HCT116 (cell line): ENCODE data around the gene TMEM53. TPM values are rescaled to one million over a fixed set of nuclear protein-coding genes. Genes with fewer than 3 reads are reported as not detected.

Experiments used
- ATAC-seq: fragments of 200-7000 bp; cut with Tn5 transposase; 2 replicates; pipeline ENCODE4 v1.9.1; 2020; ENCODE audit warnings: mild to moderate bottlenecking, moderate library complexity
- BruUV-seq: library from RNA; stranded (reverse); fragments of 400-500 nt; replicated peaks from 2 replicates; lab custom pipeline; 2021; lab: Mats Ljungman, UMichigan
- CTCF ChIA-PET: fragments of 300-600 bp; sonication (Branson Sonifier 250); formaldehyde crosslinking; loops from one replicate; lab custom pipeline; 2021; ENCODE audit warnings: antibody characterized with exemption; lab: Charles Lee
- POLR2A ChIA-PET: fragments of 300-600, 350-600 bp; sonication (Branson Sonifier 250); formaldehyde crosslinking; loops from one replicate; lab custom pipeline; 2021; ENCODE audit warnings: antibody characterized with exemption; lab: Charles Lee
- RAD21 ChIA-PET, 2 experiments: fragments of 300-600 bp; sonication (Branson Sonifier 250); formaldehyde crosslinking; loops; one replicate each; lab custom pipeline; 2023; ENCODE audit warnings: low total read pairs in 2 of 2; ENCODE audit not compliant: uncharacterized antibody in 2 of 2, unreplicated experiment in 2 of 2, low non-redundant PET in 1 of 2; lab: Charles Lee
- DNase-seq: peaks from one replicate; pipeline ENCODE4 v3.0.0-alpha.2; 2010; ENCODE audit warnings: low read depth, low spot score
- H2AFZ ChIP-seq: fragments of 200-600 bp; shearing (Covaris generic), sonication (generic); 2 replicates; pipeline ENCODE4 v1.6.1; 2017; ENCODE audit warnings: low read depth, mixed run types, mixed read lengths, antibody characterized with exemption, low read length; ENCODE audit not compliant: poor library complexity, severe bottlenecking
- H3K27ac ChIP-seq: 2 replicates; pipeline ENCODE4 v1.5.1; 2012; ENCODE audit warnings: low read depth, low read length
- H3K27me3 ChIP-seq: fragments of 200-600 bp; sonication (generic); 2 replicates; pipeline ENCODE4 v1.6.1; 2016; ENCODE audit warnings: mixed run types, low read length, mixed read lengths; ENCODE audit not compliant: insufficient read depth
- H3K36me3 ChIP-seq, 2 experiments: fragments of 200-500 bp in 1 of 2; fragments of 200-600 bp in 1 of 2; sonication (Bioruptor generic) in 1 of 2; sonication (generic) in 1 of 2; 2 replicates each; pipeline versions ENCODE4 v1.5.1 to v1.6.1; 2014 to 2016; ENCODE audit warnings: low read length in 2 of 2, inconsistent platforms in 1 of 2, mixed read lengths in 1 of 2, mixed run types in 1 of 2; ENCODE audit not compliant: insufficient read depth in 2 of 2, control insufficient read depth in 1 of 2
- H3K4me1 ChIP-seq, 2 experiments: fragments of 200-600 bp in 1 of 2; sonication (generic) in 1 of 2; 2 replicates each; pipeline versions ENCODE4 v1.5.1 to v1.6.1; 2012 to 2017; ENCODE audit warnings: low read length in 2 of 2, inconsistent platforms in 1 of 2, mild to moderate bottlenecking in 1 of 2, mixed read lengths in 1 of 2, mixed run types in 1 of 2, moderate library complexity in 1 of 2; ENCODE audit not compliant: insufficient read depth in 2 of 2, control insufficient read depth in 1 of 2
- H3K4me2 ChIP-seq: fragments of 200-600 bp; sonication (generic); 2 replicates; pipeline ENCODE4 v1.6.1; 2017; ENCODE audit warnings: mixed run types, low read length, mixed read lengths
- H3K4me3 ChIP-seq, 2 experiments: fragments of 200-600 bp in 1 of 2; sonication (generic) in 1 of 2; replicated peaks in 1 of 2; 2 replicates each; pipeline ENCODE4 v1.5.1; 2011 to 2016; ENCODE audit warnings: low read length in 2 of 2, control low read depth in 1 of 2, low read depth in 1 of 2, mild to moderate bottlenecking in 1 of 2, mixed read lengths in 1 of 2, mixed run types in 1 of 2
- H3K79me2 ChIP-seq: fragments of 200-600 bp; sonication (generic); 2 replicates; pipeline ENCODE4 v1.6.1; 2017; ENCODE audit warnings: mild to moderate bottlenecking, mixed run types, low read length, moderate library complexity, mixed read lengths; ENCODE audit not compliant: insufficient read depth
- H3K9ac ChIP-seq: fragments of 200-600 bp; sonication (generic); 2 replicates; pipeline ENCODE4 v1.6.1; 2016; ENCODE audit warnings: low read length, mixed read lengths
- H3K9me2 ChIP-seq: fragments of 200-600 bp; sonication (generic), shearing (Covaris generic); 2 replicates; pipeline ENCODE4 v1.6.1; 2017; ENCODE audit warnings: mixed run types, mild to moderate bottlenecking, moderate library complexity; ENCODE audit not compliant: insufficient read depth
- H3K9me3 ChIP-seq, 2 experiments: fragments of 200-500 bp in 1 of 2; fragments of 200-600 bp in 1 of 2; sonication (Bioruptor generic) in 1 of 2; sonication (generic) in 1 of 2; 2 replicates each; pipeline ENCODE4 v1.6.1; 2014 to 2017; ENCODE audit warnings: low read length in 2 of 2, mixed read lengths in 2 of 2, inconsistent platforms in 1 of 2, low read depth in 1 of 2, mild to moderate bottlenecking in 1 of 2, mixed run types in 1 of 2, moderate library complexity in 1 of 2; ENCODE audit not compliant: control insufficient read depth in 1 of 2, insufficient read depth in 1 of 2
- H4K20me1 ChIP-seq: fragments of 200-600 bp; sonication (generic), shearing (Covaris generic); 2 replicates; pipeline ENCODE4 v1.6.1; 2017; ENCODE audit warnings: mixed run types, mild to moderate bottlenecking, moderate library complexity; ENCODE audit not compliant: insufficient read depth
- CTCF ChIP-seq, 3 experiments: fragments of 200-600 bp in 1 of 3; sonication (generic) in 1 of 3; IDR thresholded peaks in 2 of 3; conservative IDR thresholded peaks in 1 of 3; 2 replicates each; pipeline ENCODE4 v1.5.1; 2012 to 2017; ENCODE audit warnings: low read depth in 2 of 3, low read length in 2 of 3, antibody characterized with exemption in 1 of 3, borderline replicate concordance in 1 of 3, control low read depth in 1 of 3, mild to moderate bottlenecking in 1 of 3, mixed read lengths in 1 of 3, mixed run types in 1 of 3, moderate library complexity in 1 of 3; ENCODE audit not compliant: insufficient read depth in 1 of 3
- EGR1 ChIP-seq: IDR thresholded peaks from 2 replicates; pipeline ENCODE4 v1.6.1; 2012; ENCODE audit warnings: low read depth
- EZH2 ChIP-seq: fragments of 200-600 bp; sonication (generic); IDR thresholded peaks from 2 replicates; pipeline ENCODE4 v1.6.1; 2017; ENCODE audit warnings: antibody characterized with exemption, mixed run types
- EZH2phosphoT487 ChIP-seq: fragments of 200-600 bp; IDR thresholded peaks from 2 replicates; pipeline ENCODE4 v1.6.1; 2018; ENCODE audit warnings: antibody characterized with exemption, borderline replicate concordance
- FOSL1 ChIP-seq: IDR thresholded peaks from 2 replicates; pipeline ENCODE4 v1.6.1; 2012; ENCODE audit warnings: low read depth
- JUND ChIP-seq: IDR thresholded peaks from 2 replicates; pipeline ENCODE4 v1.6.1; 2012
- MAX ChIP-seq: IDR thresholded peaks from 2 replicates; pipeline ENCODE4 v1.6.1; 2012
- POLR2A ChIP-seq: IDR thresholded peaks from 2 replicates; pipeline ENCODE4 v1.7.0; 2011; ENCODE audit warnings: borderline replicate concordance; ENCODE audit not compliant: insufficient read depth, insufficient read length; ENCODE audit errors: extremely low read depth
- POLR2AphosphoS5 ChIP-seq: IDR thresholded peaks from 2 replicates; pipeline ENCODE4 v1.6.1; 2011; ENCODE audit warnings: mild to moderate bottlenecking, low read depth, low read length, moderate library complexity
- RAD21 ChIP-seq: IDR thresholded peaks from 2 replicates; pipeline ENCODE4 v1.6.1; 2012; ENCODE audit warnings: low read depth, mild to moderate bottlenecking
- REST ChIP-seq: IDR thresholded peaks from 2 replicates; pipeline ENCODE4 v1.6.1; 2012; ENCODE audit warnings: low read depth
- SIN3A ChIP-seq: IDR thresholded peaks from 2 replicates; pipeline ENCODE4 v1.6.1; 2012; ENCODE audit warnings: low read depth
- SP1 ChIP-seq: IDR thresholded peaks from 2 replicates; pipeline ENCODE4 v1.6.1; 2012; ENCODE audit warnings: low read depth
- SRF ChIP-seq: IDR thresholded peaks from 2 replicates; pipeline ENCODE4 v1.6.1; 2012; ENCODE audit warnings: low read depth
- YY1 ChIP-seq: IDR thresholded peaks from 2 replicates; pipeline ENCODE4 v1.6.1; 2011; ENCODE audit warnings: low read length, low read depth, moderate library complexity, mild to moderate bottlenecking; ENCODE audit not compliant: insufficient replicate concordance; ENCODE audit errors: extremely low read depth
- ZFX ChIP-seq: fragments of 450-650 bp; IDR thresholded peaks from 2 replicates; pipeline ENCODE4 v1.6.1; 2017
- ZNF274 ChIP-seq: fragments of 200-500 bp; sonication (Bioruptor generic); IDR thresholded peaks from 2 replicates; pipeline ENCODE4 v1.6.1; 2014; ENCODE audit warnings: mild to moderate bottlenecking, low read depth, low read length, inconsistent platforms
- intact Hi-C: fragments of 100-400 bp; cut with micrococcal nuclease; formaldehyde crosslinking; loops from 2 replicates; pipeline ENCODE4 v1.10.0; 2022
- total RNA-seq: library from RNA; stranded (reverse); gene quantifications from one replicate; pipeline ENCODE4 v1.2.1, GENCODE V29; 2021; ENCODE audit not compliant: unreplicated experiment

TMEM53 gene
- total RNA-seq, 1 experiment from 2014 or later: 10.8 TPM

- ChIA-PET CTCF (no interaction called here), RAD21 (no interaction called here)
- Histone ChIP-seq H3K4me1 (peaks cover 13 to 14% of the 10 kb centered on the region in 2 experiments), H3K9me2 (no peaks in the 10 kb centered on the region), H3K4me3 (no peak overlapping the region), H4K20me1 (no peaks in the 10 kb centered on the region), H3K36me3 (no peaks in the 10 kb centered on the region), H3K9me3 (no peaks in the 10 kb centered on the region), H3K4me2 (no peak overlapping the region), H2AFZ (no peak overlapping the region)
- intact Hi-C loops: no loop called here
- no peak for TF ChIP-seq EZH2
- TF ChIP-seq, all 23 proteins: peak for 0
- no peak for DNase-seq
- Histone ChIP-seq H3K27me3 (no peaks in the 10 kb centered on the region), H3K27ac (no peak overlapping the region), H3K79me2 (no peaks in the 10 kb centered on the region), H3K9ac (no peak overlapping the region)
- no TSS peak for BruUV-seq
- POLR2A ChIA-PET: interaction anchor here (0.7 to 1.1 kb wide), 2 partner anchors 10 kb away, joined by 3 to 4 read pairs; partner anchors contain the start of genes ARMH1 and TMEM53
- no peak for ATAC-seq
Measured at GRCh38 chr1:44684525-44684924, 10.2 kb upstream of the TMEM53 start.

GRCh38 chr1:44682883-44683265 is 8.6 kb upstream of the TMEM53 start:
- Histone ChIP-seq H3K9me2 (no peaks in the 10 kb centered on the region), H4K20me1 (no peaks in the 10 kb centered on the region), H3K4me2 (no peak overlapping the region), H3K9me3 (no peaks in the 10 kb centered on the region), H3K9ac (no peak overlapping the region), H3K27me3 (no peaks in the 10 kb centered on the region), H2AFZ (no peak overlapping the region), H3K27ac (no peak overlapping the region), H3K79me2 (no peaks in the 10 kb centered on the region), H3K4me1 (no peaks in the 10 kb centered on the region), H3K4me3 (no peak overlapping the region), H3K36me3 (no peaks in the 10 kb centered on the region)
- POLR2A ChIA-PET: no interaction called here
- CTCF ChIA-PET: interaction anchor here (1.0 kb wide), 1 partner anchor 9 kb away, joined by 3 read pairs; the partner anchor contains the start of gene TMEM53
- TF ChIP-seq ZFX (no peak), JUND (no peak), SP1 (no peak), EZH2phosphoT487 (no peak), POLR2AphosphoS5 (no peak), SRF (no peak), MAX (no peak), RAD21 (no peak), EZH2 (no peak), REST (no peak), YY1 (no peak), CTCF (IDR thresholded peaks at IDR 0.05 in 2 of 3, conservative IDR thresholded peaks at IDR 0.05 in 1 of 3; ENCODE audit: borderline replicate concordance in 1 of 3, insufficient read depth in 1 of 3, low read depth in 2 of 3, low read length in 2 of 3) (no peak), EGR1 (no peak), ZNF274 (no peak), SIN3A (no peak), POLR2A (no peak), FOSL1 (no peak)
- DNase-seq (no peak), ATAC-seq (no peak)
- BruUV-seq: no TSS peak
- RAD21 ChIA-PET: no interaction called here
- intact Hi-C loops: no loop called here
